NCI-H2196 treated with DMSO at 0.1 percent for 48 hours (cell line): Measurements from ENCODE around the gene CRACR2A.

ENCODE experiments used
- DNase-seq: peaks from one replicate; lab custom pipeline; 2025; ENCODE audit not compliant: unreplicated experiment; lab: John Stamatoyannopoulos, UW

The CRACR2A gene

DNA sequence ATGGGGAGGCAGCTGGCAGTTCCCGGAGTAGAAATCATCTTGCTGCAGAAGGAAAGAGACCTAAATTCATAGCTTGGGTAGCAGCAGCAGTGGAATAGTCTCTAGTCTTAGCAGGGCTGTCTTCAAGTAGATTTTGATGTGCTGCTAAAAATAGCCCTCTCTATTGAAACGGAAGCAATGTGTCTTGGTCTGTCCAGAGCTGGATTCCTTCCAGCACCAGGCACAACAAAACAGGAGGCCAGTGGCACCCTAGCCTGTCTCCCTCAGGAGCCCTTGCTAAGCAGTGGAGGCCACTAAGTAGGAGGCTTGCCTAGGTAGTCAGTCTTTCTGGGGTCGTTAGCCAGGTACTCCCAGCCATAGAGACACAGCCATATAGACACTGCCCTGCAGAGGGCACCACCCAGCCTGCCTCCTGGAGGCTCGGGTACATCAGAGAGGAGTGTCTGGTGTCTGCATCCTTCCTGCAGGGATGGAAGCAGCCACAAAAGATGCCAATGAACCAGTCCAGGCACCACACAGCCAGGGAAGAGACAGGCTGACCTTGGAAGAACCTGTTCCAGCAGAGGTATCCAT, 97.5 kb downstream of the CRACR2A start:
- DNase-seq = no peak

DNA sequence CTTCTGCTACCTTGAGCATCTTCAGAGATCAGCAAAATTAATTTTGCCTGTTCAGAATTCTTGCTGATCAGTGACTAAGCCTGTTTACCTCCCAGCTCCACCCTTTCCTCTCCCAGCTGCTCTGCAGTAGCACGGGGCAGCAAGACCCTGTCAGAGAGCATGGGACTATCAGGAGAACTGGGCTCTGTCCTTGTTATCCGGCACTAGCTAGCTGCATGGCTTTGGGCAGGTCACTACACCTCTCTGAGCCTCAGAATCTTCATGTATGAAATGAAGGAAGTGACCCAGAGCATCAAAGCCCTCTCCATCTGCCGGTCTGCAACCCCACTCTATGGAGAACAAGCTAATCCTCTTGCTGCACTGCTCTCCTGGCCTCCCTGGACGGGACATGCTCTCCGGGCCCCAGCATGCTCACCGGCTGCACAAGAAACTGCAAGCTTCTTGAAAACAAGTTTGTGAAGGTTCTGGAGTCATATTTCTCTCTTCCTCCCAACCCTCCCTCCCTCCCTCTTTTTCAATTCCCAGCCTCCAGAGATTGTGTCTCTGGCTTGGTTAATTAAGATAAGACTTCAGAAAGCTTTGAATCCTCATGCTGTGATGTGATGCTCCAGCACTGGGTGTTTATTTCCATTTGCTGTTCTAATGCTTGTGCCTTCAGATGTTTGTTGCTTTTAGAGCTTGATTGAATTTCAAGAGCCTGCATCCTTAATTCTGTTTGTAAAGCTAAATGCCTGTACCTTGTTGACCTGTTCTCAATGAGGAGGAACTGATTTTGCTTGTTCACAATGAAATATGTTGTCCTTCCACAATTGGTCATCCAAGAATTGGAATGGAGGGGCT, 101.1 kb downstream of the CRACR2A start:
- DNase-seq = no peak

DNA sequence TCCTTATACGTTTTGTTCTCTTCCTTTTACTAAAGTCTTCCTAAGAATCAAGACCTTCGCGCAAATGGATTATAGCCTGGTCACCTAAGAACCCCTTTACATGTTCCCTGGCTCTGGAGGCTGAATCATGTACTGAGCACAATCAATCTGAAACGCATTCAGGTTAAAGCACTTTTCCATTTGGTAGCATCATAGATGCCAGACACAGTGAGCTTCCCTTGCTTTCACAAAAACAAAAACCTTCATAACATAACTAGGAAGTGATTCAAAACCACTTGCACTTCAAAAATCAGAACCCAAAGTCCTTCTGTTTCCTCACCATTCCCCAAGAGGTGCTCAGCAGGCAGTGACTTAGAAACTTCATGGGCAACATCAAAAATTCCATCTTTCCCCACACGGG, 105.4 kb downstream of the CRACR2A start:
- no peak for DNase-seq

DNA sequence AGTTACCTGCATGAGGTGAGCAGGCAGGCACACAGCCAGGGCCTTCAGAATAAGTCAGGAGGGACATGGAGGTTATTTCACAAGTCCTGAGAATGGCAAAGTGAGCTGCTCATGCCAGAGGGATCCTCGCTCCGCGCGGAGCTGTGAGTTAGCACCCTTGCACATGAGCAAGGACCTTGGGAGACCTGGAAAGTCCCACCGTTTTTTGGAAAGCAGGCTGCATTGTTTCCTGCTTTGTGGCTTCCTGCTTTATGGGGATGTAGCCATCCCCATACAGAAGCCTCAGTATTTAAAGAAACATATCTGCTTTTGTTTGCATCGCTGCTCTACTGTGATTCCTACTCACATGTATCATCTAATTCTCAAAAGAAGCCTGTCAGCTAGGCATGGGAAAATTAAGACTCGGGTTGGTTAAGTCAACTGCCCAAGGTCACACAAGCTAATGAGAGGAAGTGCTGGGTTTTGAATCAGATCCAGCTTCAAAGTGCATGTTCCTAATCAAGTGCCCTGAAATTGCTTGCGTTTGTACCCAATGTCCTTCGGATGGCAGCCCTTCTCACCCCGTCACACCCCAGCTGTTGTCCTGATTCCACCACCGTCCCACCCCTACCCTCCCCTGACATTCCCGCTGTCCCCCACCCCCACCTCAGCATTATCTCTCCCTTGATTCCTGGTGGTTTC, 106.2 kb downstream of the CRACR2A start:
- no peak for DNase-seq

DNA sequence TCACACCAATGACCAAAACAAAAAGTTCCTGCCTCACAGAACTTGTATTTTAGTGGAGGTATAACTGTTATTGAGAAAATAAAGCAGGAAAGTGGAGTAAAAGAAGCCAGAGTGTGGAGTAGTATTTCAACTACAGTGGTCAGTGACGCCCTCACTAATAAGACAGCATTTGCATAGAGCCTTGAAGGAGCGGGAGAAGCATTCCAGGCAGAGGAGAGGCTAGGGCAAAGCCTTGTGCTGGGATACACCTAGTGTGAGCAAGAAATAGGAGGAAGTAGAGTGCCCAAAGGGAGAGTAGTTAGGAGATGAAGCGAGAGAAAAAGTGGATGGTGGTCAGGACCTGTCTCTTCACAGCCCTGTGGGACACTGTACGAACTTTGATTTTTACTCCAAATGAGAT, 107.8 kb downstream of the CRACR2A start:
- no peak for DNase-seq

DNA sequence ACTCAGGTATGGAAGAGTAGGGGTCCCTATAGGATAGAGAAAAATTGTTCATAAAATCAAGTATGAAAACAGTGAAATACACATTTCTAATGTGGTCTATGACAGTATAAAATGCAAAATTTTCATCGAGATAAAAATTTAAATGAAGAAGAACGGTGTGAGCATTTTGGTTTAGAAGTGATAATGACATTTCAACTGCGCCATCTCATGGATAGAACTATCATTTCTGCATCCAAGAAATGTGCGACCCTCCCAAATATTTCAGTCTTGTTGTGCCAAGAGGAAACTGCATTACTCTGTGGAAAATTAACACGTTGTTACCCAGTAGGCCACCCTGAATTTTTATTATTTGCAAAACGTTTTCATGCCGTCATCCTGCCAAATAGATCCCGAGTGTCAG, 108.8 kb downstream of the CRACR2A start:
- no peak for DNase-seq

DNA sequence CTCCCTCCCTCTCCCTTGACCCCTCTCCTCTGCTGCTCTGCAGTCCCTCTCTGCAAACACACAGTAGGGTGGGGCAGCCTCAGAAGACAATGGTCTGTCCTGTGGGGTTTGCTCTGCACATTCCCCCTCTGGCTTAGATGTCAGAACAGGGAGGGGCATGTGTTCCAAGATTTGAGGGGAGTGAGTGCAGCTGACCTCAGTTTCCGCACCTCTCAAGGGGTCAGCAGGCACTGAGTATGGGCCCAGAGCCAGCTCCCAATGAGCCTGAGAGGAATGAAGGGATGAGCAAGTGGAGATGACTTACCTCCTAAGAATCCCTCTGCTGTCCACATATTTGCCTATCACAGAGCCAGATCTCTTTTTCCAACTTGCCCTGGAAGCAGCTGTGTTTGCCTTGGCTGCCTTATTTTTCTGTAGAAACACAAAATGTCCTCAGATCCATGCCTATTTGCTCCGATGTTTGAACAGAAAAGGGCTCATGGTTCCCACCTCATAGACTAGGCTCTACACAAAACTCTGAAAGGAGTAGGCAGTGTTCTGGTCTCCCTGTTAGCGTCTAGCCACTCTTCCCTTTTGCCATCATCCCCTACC, 111.4 kb downstream of the CRACR2A start:
- no peak for DNase-seq

DNA sequence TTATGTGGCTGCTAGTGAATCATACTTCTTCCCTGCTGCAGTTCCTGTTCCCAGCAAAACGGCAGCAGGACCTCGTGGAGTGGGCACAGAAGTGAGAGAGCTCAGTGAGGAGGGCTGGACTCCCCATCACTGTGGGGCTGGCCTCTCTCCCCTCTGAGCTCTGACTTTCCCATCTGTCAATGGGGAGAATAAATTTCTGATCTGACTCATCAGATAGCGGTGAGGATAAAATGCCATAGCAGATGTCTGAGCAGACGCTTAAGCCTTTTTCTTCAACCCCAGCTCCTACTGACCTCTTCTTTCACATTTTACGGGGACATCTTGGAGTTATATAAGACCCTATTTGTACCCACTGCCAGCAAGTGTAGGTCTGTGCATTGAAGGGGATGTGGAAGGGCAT, 116.6 kb downstream of the CRACR2A start:
- DNase-seq = no peak

DNA sequence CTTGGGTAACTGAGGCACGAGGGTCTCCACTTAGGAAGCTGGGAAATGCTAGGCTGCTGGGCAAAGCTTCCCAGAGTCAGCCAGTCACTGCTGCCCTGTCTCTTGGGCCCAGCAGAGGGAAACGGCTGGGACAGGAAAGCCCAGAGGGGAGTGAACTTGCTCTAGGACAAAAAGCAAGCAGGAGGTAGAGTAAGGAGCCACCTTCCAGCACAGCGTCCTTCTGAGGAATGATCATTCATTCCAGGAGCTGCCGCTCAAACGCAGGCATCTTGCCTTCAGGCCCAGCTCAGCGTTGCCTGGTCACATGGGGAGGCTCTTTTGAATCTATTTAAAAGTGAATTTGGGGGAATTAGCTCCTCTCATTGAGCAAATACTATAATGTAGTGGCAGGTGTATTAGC, 118.6 kb downstream of the CRACR2A start:
- DNase-seq = no peak

DNA sequence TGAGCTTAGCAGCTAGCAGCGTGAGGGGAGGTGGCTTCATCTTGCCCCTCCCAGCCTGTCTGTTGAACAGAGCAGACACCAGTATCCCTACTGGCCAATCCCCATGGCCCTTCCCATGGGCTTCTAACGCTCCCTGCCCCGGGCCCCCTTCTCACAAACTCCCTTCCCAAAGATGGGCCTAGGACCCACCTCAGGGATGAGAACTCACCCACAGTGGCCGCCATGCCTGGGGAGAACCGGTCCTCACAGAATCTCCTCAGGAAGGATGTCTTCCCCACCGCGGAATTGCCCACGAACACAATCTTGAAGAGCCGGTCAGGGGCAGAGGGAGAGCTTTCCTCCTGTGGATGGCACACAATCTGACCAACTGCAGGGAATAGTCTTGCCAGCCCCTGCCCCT, 119.5 kb downstream of the CRACR2A start:
- DNase-seq = no peak

DNA sequence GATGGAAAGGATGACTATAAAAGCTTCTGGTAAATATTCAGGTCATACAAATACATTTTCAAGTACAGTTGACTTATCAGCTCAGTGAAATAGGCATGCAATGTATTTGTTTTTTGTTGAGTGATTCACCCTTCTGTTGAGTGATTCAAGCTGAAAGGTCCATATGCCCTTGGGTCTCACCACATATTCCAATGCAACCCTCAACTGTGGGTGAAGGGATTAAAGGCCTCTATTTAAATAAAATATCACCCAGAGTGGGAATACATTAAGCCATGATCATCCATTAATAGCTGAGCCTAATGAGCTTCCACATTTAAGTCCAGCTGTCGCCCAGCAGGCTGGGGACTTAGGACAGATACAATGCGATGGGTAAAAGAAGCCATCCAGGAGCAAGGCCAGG, 120.2 kb downstream of the CRACR2A start:
- DNase-seq = no peak

DNA sequence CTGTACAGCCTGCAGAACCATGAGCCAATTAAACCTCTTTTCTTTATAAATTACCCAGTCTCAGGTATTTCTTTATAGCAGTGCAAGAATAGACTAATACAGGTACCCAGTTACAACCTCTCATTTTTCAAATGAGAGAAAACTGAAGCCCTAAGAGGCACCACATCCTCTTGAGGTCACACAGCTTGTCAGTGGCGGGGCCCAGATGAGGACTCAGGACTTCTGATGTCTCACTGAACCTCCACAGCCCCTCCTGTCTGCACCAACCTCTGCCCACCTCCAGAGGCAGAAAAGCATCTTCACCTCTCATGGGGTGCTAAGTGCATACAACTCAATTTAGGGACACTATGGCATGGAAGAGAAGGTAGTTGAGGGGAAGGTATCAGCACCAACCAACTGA, 120.7 kb downstream of the CRACR2A start:
- DNase-seq = no peak

DNA sequence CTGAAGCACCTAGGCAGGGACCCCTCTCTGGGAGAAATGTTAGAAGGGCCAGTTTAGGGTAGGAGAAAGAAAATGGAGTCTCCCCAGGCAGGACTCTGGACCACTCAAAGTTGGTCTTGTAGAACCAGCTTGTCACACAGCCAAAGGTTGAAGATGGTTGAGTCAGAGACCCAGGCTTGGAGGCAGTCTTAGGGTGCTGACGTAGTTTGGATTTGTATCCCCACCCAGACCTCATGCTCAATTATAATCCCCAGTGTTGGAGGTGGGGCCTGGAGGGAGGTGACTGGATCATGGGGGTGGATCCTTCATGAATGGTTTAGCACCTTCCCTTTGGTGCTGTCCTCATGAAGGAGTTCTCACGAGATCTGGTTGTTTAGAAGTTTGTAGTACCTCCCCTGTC, 121.2 kb downstream of the CRACR2A start:
- DNase-seq = no peak

DNA sequence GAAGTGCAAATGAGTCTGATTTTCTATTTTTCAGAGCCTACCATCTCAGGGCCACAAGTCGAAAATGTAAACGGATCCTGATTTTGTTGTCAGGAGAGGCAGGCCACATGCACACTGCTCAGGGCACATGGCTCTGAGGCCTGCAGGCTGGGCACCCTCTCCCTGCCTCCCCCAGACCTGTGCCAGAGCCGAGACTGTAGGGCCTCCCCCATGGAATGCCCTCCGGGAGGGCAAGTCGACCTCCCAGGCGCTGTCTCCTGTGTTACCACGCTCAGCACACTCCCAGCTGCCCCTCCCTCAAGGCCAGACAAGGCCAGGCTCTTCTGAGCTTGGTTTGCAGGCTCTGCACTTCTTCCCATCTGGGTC, 121.7 kb downstream of the CRACR2A start:
- DNase-seq = no peak

DNA sequence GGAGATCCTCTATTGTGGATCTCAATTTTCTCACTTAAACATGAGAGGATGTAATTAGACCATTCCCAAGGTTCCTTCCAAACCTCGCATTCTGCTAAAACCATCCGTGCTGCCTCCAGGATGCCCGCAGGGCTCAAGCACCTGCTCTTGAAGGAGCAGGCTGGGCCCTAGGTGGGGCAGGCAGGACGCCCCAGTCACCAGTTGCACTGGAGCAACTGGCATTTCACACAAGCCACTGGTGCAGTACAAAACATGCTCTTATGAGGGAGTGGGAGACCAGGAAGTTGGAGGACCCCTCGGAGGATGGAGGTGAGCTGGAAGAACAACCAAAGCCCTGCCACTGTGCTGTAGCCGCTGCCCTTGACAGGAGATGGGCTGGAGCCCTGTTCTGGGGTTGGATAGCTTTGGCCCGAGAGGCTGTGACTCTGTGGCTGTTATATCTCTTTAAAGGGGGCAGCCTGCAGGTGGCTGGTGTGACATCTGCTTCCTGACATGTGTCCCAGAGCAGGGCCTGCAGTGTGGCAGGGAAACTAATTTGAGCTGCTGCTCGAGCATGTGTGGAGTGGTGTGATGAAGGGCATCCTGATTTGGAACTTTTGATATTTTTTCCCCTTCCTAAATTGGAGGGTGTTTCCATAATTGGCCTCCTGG, 122.2 kb downstream of the CRACR2A start:
- DNase-seq = no peak

DNA sequence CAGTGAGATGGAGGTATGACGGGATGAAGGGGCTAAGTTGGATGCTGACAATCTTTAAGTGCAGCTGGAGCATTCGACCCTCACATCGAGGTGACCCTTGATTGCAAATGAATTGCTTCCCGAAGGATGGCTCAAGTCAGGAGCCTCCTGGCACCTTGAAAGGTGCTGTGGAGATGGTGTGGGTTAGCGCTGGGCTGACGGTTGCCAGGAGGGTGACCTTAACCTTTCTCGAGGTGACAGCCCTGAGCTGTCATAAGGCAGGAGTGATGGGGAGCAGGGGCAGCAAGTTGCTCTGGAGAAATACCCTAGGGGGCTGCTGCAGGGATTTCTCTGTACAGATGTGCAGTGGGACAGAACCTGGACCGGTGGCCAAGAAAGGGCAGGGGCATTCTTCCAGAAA, 122.8 kb downstream of the CRACR2A start:
- no peak for DNase-seq

DNA sequence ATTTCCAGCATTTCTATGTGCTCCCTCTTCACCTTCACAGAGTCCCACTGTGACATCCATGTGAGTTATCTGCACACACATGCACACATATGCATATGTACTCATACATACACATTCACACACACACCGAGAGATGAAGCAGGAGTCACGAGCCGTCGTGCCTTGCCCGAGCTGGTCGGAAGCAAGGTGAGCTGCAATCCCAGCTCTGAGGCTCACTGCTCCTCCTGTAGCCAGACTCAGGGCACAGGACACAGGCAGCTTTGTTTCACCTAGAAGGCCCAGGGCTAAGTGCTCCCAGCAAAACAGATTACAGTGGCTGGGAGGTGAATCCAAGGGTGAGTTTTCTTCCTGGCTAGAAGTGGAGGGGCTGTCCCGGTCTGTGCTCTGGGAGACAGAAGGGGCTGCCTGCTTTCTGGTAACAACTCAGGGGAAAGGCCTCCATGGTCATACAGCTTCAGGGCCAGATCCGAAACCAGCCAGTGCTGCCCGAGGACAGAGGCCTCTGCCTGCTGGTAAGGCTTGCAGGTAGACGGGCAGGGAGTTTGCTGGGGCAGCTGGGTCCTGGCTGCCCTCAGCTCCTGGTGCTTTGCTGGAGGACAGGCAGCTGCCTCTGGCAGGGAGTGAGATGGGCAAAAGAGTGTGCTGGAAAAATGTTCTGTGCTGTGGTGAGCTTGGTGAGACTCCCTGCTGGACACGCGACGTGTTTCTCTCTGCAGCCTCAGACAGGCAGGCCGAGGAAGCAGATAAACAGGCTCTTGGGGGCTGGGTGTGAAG, 123.7 kb downstream of the CRACR2A start:
- DNase-seq = no peak

DNA sequence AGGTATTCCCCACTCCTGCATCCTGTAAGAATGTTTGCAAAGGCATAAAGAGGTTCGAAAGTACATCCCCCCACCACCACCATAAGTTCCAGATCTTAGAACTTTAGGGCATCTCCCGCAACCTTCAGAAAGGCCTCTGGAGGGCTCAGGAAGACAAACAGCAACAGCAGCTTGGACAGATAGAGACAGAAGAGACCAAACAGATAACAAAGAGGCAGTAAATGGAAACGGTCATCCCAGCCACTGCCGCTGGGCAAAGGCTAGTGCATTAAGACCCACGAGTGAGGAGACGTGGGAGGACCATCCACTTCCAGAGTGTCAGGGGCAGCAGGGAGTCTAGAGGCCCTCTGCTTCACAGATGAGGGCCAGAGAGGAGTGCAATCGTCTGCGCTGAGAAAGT, 124.3 kb downstream of the CRACR2A start:
- no peak for DNase-seq

DNA sequence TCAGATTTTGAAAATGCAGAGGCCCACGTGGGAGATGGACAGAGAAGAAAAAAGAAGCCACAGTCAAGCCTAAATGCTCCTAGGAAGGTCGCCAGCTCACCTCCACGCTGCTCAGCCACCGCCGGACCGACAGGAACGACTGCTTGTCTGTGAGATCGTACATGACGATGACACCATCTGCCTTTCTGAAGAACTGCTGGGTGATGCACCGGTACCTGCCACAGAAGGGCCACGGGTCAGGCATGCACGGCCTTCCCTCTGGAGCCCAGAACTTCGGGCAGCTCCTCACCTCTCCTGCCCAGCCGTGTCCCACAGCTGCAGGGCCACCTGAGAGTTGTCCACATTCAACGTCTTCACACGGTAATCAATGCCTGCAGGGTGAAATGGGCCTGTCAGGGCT, 125.6 kb downstream of the CRACR2A start:
- DNase-seq = no peak

DNA sequence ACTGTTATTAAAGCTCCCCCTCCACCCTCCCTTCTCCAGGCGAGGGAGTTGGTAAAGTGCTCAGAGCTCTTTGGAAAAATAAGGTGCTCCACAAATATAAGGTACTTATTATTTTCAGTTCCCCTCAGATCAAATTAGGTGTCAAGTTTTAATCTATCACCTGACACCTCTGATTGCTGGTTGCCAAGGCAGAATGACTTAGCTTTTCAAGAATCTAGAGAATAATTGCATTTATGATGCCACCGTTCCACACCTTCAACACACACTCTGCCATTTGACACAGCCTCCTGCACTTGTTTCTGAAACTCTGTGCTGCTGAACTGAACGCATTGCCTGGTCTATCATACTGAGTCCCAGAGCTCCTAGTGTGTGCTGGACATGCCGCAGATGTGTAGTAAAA, 128.6 kb downstream of the CRACR2A start:
- no peak for DNase-seq
